NOMO-1 treated with DMSO at 0.1 percent for 48 hours (cell line): Measurements from ENCODE around the gene TIGD2.

ENCODE experiments used
- DNase-seq: peaks from one replicate; lab custom pipeline; 2025; ENCODE audit not compliant: unreplicated experiment; lab: John Stamatoyannopoulos, UW

TIGD2 gene

GRCh38 chr4:89110986-89111832, at the start of gene TIGD2:
TIGD2 (plus strand) TSS chr4:89111533; CDS start chr4:89112975, 1,442 bp downstream.
- DNase-seq, result peak; percentile 88

GRCh38 chr4:89064848-89065247, 46.5 kb upstream of the TIGD2 start:
- no peak for DNase-seq

GRCh38 chr4:89067417-89067816, 43.9 kb upstream of the TIGD2 start:
- no peak for DNase-seq

GRCh38 chr4:89069481-89069880, 41.9 kb upstream of the TIGD2 start:
- no peak for DNase-seq

GRCh38 chr4:89070041-89070440, 41.3 kb upstream of the TIGD2 start:
- no peak for DNase-seq

- no peak for DNase-seq
These were observed 40.0 kb upstream of the TIGD2 start for GRCh38 chr4:89071311-89071710.

GRCh38 chr4:89072921-89073320, 38.4 kb upstream of the TIGD2 start:
- no peak for DNase-seq

GRCh38 chr4:89077761-89078160, 33.6 kb upstream of the TIGD2 start:
- DNase-seq, result no peak

GRCh38 chr4:89078300-89078699, 33.0 kb upstream of the TIGD2 start:
- no peak for DNase-seq

GRCh38 chr4:89099034-89099433, 12.3 kb upstream of the TIGD2 start:
- peak; percentile 3 for DNase-seq

GRCh38 chr4:89099471-89099870, 11.9 kb upstream of the TIGD2 start:
- DNase-seq, result no peak

GRCh38 chr4:89100853-89101252, 10.5 kb upstream of the TIGD2 start:
- DNase-seq, result no peak

GRCh38 chr4:89101256-89102161, 9.8 kb upstream of the TIGD2 start:
- DNase-seq, result no peak

GRCh38 chr4:89105726-89106125, 5.6 kb upstream of the TIGD2 start:
- DNase-seq, result no peak

GRCh38 chr4:89108091-89108490, 3.2 kb upstream of the TIGD2 start:
- no peak for DNase-seq

- DNase-seq, result no peak
These were observed 1.3 kb upstream of the TIGD2 start for GRCh38 chr4:89109841-89110540.

- DNase-seq, result no peak
These were observed 770 bp upstream of the TIGD2 start for GRCh38 chr4:89110541-89110985.

GRCh38 chr4:89111833-89112563, 665 bp downstream of the TIGD2 start:
- DNase-seq, result peak; percentile 36

GRCh38 chr4:89113415-89113814, 2.1 kb downstream of the TIGD2 start:
- no peak for DNase-seq

GRCh38 chr4:89114100-89114499, 2.8 kb downstream of the TIGD2 start:
- no peak for DNase-seq

GRCh38 chr4:89117115-89117514, 5.8 kb downstream of the TIGD2 start:
- DNase-seq, result no peak
